Endodermal cell (in vitro differentiated cells): ENCODE data around the gene SCUBE1. TPM values are rescaled to one million over a fixed set of nuclear protein-coding genes. Genes with fewer than 3 reads are reported as not detected.

Experiments
- DNase-seq: peaks from one replicate; pipeline ENCODE4 v3.0.0-alpha.2; 2017
- H3K27ac ChIP-seq: 2 replicates; pipeline ENCODE4 v1.5.1; 2013; ENCODE audit warnings: mild to moderate bottlenecking, low read depth, low read length, moderate library complexity
- H3K27me3 ChIP-seq: 2 replicates; pipeline ENCODE4 v1.6.1; 2013; ENCODE audit warnings: mild to moderate bottlenecking, low read length, moderate library complexity; ENCODE audit not compliant: insufficient read depth, control insufficient read depth, poor library complexity, severe bottlenecking
- H3K36me3 ChIP-seq: 2 replicates; pipeline ENCODE4 v1.7.0; 2013; ENCODE audit warnings: mild to moderate bottlenecking, low read length, moderate library complexity; ENCODE audit not compliant: control insufficient read depth, insufficient read depth
- H3K4me1 ChIP-seq: one replicate; pipeline ENCODE4 v1.7.0; 2013; ENCODE audit warnings: low read length; ENCODE audit not compliant: control insufficient read depth, insufficient read depth
- H3K4me3 ChIP-seq: 2 replicates; pipeline ENCODE4 v1.5.1; 2013; ENCODE audit warnings: mild to moderate bottlenecking, low read length, moderate library complexity
- H3K9ac ChIP-seq: 2 replicates; pipeline ENCODE4 v1.6.1; 2013; ENCODE audit warnings: mild to moderate bottlenecking, low read length, moderate library complexity; ENCODE audit not compliant: poor library complexity, severe bottlenecking; ENCODE audit errors: extremely low read depth
- H3K9me3 ChIP-seq: 2 replicates; pipeline ENCODE4 v1.6.1; 2013; ENCODE audit warnings: mild to moderate bottlenecking, low read length, moderate library complexity; ENCODE audit not compliant: control insufficient read depth
- H3K27ac Mint-ChIP-seq: 2 replicates; pipeline ENCODE4 v1.8.0; 2020; ENCODE audit warnings: mixed read lengths
- H3K27me3 Mint-ChIP-seq: 2 replicates; pipeline ENCODE4 v1.8.0; 2021; ENCODE audit warnings: mild to moderate bottlenecking, mixed read lengths; ENCODE audit not compliant: insufficient read depth
- H3K36me3 Mint-ChIP-seq: 2 replicates; pipeline ENCODE4 v1.8.0; 2020; ENCODE audit warnings: low read depth, mixed read lengths
- H3K4me1 Mint-ChIP-seq: 2 replicates; pipeline ENCODE4 v1.8.0; 2020; ENCODE audit warnings: mixed read lengths
- H3K4me3 Mint-ChIP-seq: 2 replicates; pipeline ENCODE4 v1.8.0; 2020; ENCODE audit warnings: mild to moderate bottlenecking, moderate library complexity, mixed read lengths
- H3K9me3 Mint-ChIP-seq: 2 replicates; pipeline ENCODE4 v1.8.0; 2020; ENCODE audit warnings: mild to moderate bottlenecking, mixed read lengths
- WGBS, 2 experiments: methylation state at CpG; one replicate each; pipeline versions ENCODE4 v1.1.5 to v1.1.7; 2013; ENCODE audit warnings: missing lambda C conversion rate in 2 of 2, mixed read lengths in 1 of 2; ENCODE audit not compliant: insufficient coverage in 1 of 2, insufficient read length in 1 of 2; 5-methylcytosine and 5-hydroxymethylcytosine counted together
- total RNA-seq, 2 donors: library from RNA; stranded (reverse); fragmentation: NEBNext Ultra II Directional in 1 of 2; extraction: Animal tissue kit (Norgen Biotek cat#: 25700) in 1 of 2; gene quantifications; 2 replicates in 1 of 2; 3 replicates in 1 of 2; pipeline ENCODE4 v1.2.1, GENCODE V29; 2021
- TF ChIP-seq, protein P1 (sequence below): fragments of 200-600 bp; sonication (generic); conservative IDR thresholded peaks from 2 replicates; pipeline ENCODE4 v1.5.0; 2021; ENCODE audit warnings: antibody characterized with exemption, mild to moderate bottlenecking

Gene SCUBE1
- total RNA-seq, 2 donors from 2014 or later: 0.13 to 0.95 TPM

DNA sequence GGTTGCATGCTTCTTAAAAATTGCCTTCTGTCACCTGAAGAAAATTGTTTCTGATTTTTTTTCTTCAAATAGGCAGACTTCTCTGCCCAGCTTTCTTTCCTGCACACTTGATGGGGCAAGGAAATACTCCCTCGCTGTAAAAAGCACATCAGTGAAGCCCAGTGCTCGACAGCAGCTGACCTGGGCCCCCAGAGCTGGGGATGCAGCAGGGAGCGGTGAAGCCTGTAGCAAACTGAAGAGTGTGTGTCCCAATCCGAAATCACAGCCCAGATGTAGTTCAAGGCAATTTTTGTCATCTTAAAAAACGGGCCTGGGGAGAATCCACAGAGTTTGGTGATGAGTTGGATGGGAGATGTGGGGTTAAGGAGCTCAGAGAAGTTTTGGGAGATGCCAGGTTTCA is 41.7 kb upstream of the SCUBE1 start:
- Histone ChIP-seq H3K9me3 (no peaks in the 10 kb centered on the region), H3K27me3 (peaks cover 21% of the 10 kb centered on the region), H3K9ac (no peak overlapping the region), H3K4me3 (no peak overlapping the region), H3K4me1 (no peaks in the 10 kb centered on the region), H3K36me3 (no peaks in the 10 kb centered on the region), H3K27ac (no peak overlapping the region)
- Mint-ChIP-seq H3K27ac (no peak overlapping the region), H3K27me3 (peaks cover 26% of the 10 kb centered on the region), H3K4me1 (peaks cover 10% of the 10 kb centered on the region), H3K36me3 (no peaks in the 10 kb centered on the region), H3K4me3 (no peak overlapping the region), H3K9me3 (no peaks in the 10 kb centered on the region)
- DNase-seq: peak; percentile 17
- WGBS, 2 experiments: 82% methylated on average over 4 to 5 of the region's 5 CpGs
- TF ChIP-seq, protein P1, sequence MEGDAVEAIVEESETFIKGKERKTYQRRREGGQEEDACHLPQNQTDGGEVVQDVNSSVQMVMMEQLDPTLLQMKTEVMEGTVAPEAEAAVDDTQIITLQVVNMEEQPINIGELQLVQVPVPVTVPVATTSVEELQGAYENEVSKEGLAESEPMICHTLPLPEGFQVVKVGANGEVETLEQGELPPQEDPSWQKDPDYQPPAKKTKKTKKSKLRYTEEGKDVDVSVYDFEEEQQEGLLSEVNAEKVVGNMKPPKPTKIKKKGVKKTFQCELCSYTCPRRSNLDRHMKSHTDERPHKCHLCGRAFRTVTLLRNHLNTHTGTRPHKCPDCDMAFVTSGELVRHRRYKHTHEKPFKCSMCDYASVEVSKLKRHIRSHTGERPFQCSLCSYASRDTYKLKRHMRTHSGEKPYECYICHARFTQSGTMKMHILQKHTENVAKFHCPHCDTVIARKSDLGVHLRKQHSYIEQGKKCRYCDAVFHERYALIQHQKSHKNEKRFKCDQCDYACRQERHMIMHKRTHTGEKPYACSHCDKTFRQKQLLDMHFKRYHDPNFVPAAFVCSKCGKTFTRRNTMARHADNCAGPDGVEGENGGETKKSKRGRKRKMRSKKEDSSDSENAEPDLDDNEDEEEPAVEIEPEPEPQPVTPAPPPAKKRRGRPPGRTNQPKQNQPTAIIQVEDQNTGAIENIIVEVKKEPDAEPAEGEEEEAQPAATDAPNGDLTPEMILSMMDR: no peak

GRCh38 chr22:43381693-43382092 is 38.5 kb upstream of the SCUBE1 start:
- Histone ChIP-seq H3K9me3 (no peaks in the 10 kb centered on the region), H3K27me3 (peaks cover 7% of the 10 kb centered on the region), H3K9ac (no peak overlapping the region), H3K36me3 (no peaks in the 10 kb centered on the region), H3K4me3 (no peak overlapping the region), H3K27ac (no peak overlapping the region), H3K4me1 (no peaks in the 10 kb centered on the region)
- Mint-ChIP-seq H3K9me3 (no peaks in the 10 kb centered on the region), H3K4me3 (no peak overlapping the region), H3K27me3 (peaks cover 12% of the 10 kb centered on the region), H3K27ac (no peak overlapping the region), H3K4me1 (peaks cover 18% of the 10 kb centered on the region), H3K36me3 (no peaks in the 10 kb centered on the region)
- DNase-seq: peak; percentile 17
- WGBS, 2 experiments: 93 to 100% methylated on average over 3 to 6 of the region's 6 CpGs
- TF ChIP-seq, protein P1: no peak

GRCh38 chr22:43377896-43378704 is 34.9 kb upstream of the SCUBE1 start:
- H3K27me3 Mint-ChIP-seq: no peaks in the 10 kb centered on the region
- H3K36me3 Mint-ChIP-seq: no peaks in the 10 kb centered on the region
- Histone ChIP-seq H3K27me3 (no peaks in the 10 kb centered on the region), H3K4me3 (no peak overlapping the region), H3K9me3 (no peaks in the 10 kb centered on the region), H3K9ac (no peak overlapping the region), H3K27ac (no peak overlapping the region), H3K36me3 (no peaks in the 10 kb centered on the region), H3K4me1 (no peaks in the 10 kb centered on the region)
- no peak overlapping the region for H3K27ac Mint-ChIP-seq
- DNase-seq: peak; percentile 40
- peaks cover 19% of the 10 kb centered on the region for H3K4me1 Mint-ChIP-seq
- no peak overlapping the region for H3K4me3 Mint-ChIP-seq
- 77 to 84% methylated on average over 7 of the region's 8 CpGs for WGBS, 2 experiments
- TF ChIP-seq, protein P1: no peak
- peaks cover 5% of the 10 kb centered on the region for H3K9me3 Mint-ChIP-seq
